ENCODE data around the gene NHLH1.
A peak's percentile ranks its signal among the peaks of the same experiment; 100 is the strongest.

Gene NHLH1

DNA sequence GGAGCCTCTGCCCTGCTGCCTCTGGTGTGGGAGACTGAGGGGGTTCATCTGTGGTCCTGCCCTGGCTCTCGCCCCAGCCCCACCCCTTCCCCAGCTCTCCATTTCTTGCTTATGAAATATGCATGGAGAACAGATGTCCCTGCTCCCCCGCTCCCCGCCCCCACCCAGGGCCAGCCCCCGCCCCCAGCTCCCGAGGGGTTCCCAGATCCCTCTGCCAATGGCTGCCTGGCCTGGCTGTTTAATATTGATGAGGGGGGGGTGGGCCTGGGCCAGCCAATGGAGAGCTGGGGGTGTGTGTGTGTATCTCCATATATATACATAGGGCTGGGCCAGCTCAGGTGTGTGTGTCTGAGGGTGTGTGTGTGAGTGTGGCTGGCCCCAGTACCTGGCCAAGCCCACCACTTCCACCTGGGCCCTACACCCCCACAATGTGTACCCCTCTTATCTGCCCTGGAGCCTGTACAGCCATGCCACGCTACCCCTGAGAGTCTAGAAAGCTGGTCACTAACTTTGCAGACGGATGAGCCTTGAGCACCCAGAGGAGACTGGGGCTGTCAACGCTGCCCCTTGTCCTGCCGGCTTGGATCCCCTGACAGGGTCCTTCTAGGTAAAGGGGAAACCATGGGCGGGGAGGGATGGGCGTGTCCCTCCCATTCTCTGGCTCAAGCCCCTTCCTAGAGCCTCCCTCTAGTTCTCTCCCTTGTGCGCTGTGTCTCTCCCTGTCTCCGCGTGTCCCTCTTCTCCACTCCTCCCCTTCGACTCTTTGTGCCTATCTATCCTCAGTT, at the start of gene NHLH1:
TSS of gene NHLH1 (plus strand) at position 341 of the 785 bp plus-strand sequence. CDS start 3,661 bp downstream, outside the sequence.
- no peak for DNase-seq

GRCh38 chr1:160322831-160323230, 44.0 kb upstream of the NHLH1 start:
- no peak for DNase-seq

DNA sequence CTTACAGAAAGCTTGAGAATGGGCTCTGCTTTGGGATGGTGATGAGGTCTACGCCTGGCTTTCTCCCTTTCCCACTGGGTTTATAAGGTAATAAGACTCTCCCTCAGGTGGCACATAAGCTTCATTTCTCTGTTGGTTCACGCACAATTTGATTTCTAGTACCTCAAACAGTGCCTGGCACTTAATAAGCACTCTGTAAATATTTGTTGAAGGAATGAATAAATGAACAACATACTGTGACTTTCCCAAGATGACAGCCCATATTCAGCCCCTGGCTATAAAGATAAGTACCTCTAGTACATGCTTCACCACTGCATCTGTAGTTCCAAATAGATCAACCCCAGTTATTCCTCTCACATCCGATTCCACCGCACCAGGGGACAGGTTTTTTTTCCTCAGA, 41.6 kb upstream of the NHLH1 start:
- no peak for DNase-seq

GRCh38 chr1:160326418-160326817, 40.5 kb upstream of the NHLH1 start:
- no peak for DNase-seq

- no peak for DNase-seq
These were observed 38.7 kb upstream of the NHLH1 start for GRCh38 chr1:160328184-160328583.

GRCh38 chr1:160330119-160330518, 36.8 kb upstream of the NHLH1 start:
- DNase-seq, result no peak

DNA sequence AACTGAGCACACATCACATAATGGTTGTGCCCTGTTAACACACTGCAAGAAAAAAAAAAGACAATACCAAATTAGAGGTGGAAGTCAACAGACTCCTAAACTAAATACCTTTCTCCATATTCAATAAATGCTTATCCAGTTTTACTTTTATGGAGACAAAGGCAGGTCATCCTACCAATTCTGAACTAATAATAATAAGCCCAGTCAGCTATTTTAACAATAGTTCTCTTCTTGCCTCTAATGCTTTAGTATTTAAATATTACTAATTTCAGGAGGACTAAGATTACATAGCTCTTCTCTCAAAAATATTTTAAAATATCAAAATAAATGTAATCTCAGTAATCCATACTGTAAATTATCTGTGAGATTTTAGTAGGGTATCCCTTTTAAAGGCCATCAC, 34.4 kb upstream of the NHLH1 start:
- no peak for DNase-seq

- no peak for DNase-seq
These were observed 28.3 kb upstream of the NHLH1 start for GRCh38 chr1:160338580-160338979.

GRCh38 chr1:160340146-160340545, 26.7 kb upstream of the NHLH1 start:
- DNase-seq, result no peak

- DNase-seq, result no peak
These were observed 26.0 kb upstream of the NHLH1 start for GRCh38 chr1:160340866-160341265.

DNA sequence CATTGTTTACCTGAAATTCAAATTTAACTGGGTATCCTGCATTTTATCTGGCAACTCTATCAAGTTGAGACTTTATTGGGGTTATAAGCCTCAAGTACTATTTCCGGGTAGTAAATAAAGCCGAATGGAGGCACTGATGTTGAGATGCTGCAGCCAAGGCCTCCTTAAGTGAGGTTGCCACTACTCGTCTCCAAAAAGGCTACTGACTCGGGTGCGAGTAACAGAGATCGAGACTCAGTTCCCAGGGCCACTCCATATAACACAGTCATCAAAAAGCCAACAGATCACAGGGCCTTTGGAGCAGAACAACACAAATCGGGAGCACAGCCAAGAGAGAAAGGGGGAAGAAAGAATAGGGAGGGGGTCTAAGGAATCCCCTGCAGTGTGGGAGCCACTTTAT, 24.3 kb upstream of the NHLH1 start:
- DNase-seq, result peak; percentile 22

DNA sequence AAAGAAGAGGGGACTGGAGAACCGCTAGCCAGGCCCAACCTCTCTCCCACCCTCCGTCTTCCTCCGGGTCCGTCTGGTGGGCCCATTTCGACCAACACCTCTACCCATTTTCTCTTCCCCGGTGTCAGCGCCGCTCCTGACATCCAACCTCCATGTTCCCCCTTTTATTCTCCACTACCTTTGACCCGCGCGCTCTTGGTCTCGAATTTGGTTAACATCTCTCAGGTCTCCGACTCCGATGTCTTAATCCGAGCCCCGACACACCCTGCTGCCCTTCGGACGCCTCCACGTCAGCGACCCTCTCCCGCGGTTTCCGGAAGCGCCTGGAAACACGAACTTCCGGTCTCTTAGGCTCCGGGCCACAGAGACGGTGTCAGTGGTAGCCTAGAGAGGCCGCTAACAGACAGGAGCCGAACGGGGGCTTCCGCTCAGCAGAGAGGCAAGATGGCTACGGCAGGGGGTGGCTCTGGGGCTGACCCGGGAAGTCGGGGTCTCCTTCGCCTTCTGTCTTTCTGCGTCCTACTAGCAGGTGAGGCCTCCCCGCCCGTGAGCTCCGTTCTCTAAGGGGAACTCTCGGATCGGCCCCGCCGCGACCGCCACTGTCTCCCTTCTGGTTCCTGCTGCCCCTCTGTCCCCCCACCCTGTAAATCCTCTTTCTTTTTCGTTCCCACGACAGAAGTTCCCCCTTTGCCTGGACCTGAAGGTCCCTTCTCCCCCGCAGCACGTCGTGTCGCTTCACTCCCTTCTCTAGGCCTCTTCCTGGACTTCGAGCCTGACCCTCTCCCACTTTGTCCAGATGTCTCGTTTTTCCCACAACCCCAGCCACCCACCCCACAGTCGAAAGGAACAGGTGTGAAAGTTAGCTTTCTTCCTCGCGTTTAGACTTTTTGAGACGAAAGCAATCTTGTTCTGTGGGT, 23.7 kb upstream of the NHLH1 start, which contains the start of the genes COPA and NCSTN:
TSS of gene COPA (minus strand) at position 298 of the 917 bp plus-strand sequence. CDS start at position 218, 80 bp downstream.
TSS of gene NCSTN (plus strand) at position 431 of the 917 bp plus-strand sequence. CDS start at position 445, 14 bp downstream.
- DNase-seq, result peak; percentile 96

DNA sequence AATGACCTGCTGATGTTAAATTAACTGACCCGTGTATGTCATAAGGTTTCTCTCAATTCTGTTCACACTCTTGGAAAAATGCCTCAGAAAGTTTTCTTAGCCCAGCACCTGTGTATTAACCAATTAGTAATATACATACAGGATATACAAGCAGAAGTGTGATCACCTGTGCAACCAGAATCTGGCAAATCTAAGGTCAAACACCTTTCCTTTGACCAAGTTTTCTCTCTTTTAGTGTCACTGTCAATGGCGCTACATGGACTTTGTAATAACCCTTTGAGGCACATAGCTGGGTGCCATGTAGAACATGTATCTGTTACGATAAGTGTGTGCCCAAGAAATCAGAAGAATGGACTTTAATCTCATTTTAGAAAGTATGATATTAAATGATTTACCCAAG, 22.6 kb upstream of the NHLH1 start:
- no peak for DNase-seq

- no peak for DNase-seq
These were observed 21.9 kb upstream of the NHLH1 start for GRCh38 chr1:160344936-160345335.

- DNase-seq, result no peak
These were observed 20.4 kb upstream of the NHLH1 start for GRCh38 chr1:160346463-160346862.

DNA sequence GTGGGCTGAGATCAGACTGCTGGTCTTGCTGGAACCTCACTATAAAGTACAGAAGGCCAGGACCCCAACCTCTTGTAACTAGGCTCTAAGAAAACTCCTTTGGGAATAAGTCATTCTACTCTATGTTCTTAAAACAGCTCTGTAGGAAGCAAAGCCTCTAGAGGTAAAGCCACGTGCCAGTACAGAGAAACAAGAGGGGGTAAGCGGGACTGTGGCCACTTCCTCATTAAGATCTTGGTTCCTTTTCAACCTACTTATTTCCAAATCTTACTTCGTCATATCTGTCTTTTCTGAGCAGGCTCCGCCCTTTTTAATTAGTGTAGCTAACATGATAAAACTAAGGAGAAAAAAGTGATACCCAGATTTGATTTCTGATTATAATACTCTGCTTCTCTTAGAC, 19.9 kb upstream of the NHLH1 start:
- no peak for DNase-seq

DNA sequence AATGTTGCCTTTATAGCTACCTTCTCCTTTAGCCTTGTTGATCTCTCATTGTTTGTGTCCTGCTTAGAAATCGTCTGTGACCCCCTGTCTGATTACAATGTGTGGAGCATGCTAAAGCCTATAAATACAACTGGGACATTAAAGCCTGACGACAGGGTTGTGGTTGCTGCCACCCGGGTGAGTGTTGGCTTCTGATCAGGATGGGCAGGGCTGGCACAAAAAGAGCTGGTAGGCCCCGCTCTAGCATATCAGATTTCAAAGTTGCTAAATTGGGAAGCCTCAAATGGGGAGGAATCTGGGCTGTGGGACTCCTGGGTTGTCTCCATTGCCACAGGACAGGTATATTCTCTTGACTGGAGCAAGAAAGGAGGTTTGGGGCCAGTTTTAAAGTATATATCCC, 15.2 kb upstream of the NHLH1 start:
- no peak for DNase-seq

DNA sequence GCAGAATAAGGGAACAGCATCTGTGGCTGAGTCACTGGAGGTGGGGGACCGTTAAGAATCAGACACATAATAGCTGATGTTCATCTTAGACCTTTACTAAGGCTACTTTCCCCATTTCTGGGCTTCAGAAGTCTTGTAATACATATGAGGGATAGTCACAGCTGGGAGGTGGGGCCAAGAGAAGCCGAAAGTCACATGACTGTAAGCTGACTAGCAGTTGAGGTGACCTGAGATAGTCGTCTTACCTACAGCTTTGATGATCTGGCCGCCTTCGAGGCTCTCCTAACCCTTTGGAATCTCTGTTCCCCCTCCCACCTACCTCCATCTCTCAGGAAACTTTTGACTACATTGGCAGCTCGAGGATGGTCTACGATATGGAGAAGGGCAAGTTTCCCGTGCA, 14.3 kb upstream of the NHLH1 start:
- DNase-seq, result no peak

GRCh38 chr1:160353223-160353622, 13.6 kb upstream of the NHLH1 start:
- DNase-seq, result no peak

DNA sequence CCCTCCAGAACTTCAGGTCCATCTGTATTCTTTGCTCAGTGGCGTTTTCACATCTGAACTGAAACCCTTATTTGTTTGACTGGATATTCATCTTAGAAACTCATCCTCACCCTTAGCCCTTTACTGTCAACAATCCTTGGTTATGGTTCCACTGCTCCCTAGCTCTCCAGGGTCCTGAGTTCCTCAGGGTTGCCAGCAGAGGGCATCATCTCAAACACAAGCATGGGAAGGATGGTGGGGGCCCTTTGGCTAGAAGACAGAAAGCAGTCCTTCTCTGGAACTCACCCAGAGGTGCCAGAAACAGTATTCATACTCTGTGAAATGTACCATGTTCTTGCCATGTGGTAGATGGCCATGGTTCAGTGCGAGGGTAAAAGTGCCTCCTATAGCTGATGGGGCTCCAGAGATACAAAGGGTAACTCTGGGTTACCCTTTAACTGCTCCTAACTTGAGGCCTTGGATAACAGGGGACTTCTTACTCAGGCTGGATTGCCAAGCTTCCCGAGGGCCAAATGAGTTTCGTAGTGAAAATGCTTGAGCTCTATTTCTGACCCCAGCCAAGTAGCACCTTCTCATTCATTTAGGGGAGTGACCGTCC, 12.4 kb upstream of the NHLH1 start:
- DNase-seq, result peak; percentile 23

GRCh38 chr1:160357286-160358002, 9.4 kb upstream of the NHLH1 start:
- peak; percentile 28 for DNase-seq

DNA sequence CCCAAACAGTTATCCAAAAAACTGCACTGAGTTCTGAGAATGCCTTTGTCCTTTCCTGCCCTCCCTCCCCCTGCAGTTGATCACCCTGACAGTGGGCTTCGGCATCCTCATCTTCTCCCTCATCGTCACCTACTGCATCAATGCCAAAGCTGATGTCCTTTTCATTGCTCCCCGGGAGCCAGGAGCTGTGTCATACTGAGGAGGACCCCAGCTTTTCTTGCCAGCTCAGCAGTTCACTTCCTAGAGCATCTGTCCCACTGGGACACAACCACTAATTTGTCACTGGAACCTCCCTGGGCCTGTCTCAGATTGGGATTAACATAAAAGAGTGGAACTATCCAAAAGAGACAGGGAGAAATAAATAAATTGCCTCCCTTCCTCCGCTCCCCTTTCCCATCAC, 8.8 kb upstream of the NHLH1 start:
- DNase-seq, result no peak

Measured in EL (cell line).